Stimulated activated CD4-positive, alpha-beta T cell treated with anti-CD3 and anti-CD28 coated beads, Interleukin-12 subunit alpha, Interleukin-12 subunit beta, amount 100 ng/mL, for 24 hours (primary cell): ENCODE data around the gene DLX3.
"Not testable (repeated sequence)": the region's sequence is repeated elsewhere in the genome, so short reads cannot be mapped to it uniquely, and the experiment has no call there.

Experiments
- DNase-seq, 2 experiments: peaks; one replicate each; pipeline ENCODE4 v3.0.0-alpha.2; 2020; ENCODE audit warnings: low read depth in 2 of 2

The DLX3 gene

DNA sequence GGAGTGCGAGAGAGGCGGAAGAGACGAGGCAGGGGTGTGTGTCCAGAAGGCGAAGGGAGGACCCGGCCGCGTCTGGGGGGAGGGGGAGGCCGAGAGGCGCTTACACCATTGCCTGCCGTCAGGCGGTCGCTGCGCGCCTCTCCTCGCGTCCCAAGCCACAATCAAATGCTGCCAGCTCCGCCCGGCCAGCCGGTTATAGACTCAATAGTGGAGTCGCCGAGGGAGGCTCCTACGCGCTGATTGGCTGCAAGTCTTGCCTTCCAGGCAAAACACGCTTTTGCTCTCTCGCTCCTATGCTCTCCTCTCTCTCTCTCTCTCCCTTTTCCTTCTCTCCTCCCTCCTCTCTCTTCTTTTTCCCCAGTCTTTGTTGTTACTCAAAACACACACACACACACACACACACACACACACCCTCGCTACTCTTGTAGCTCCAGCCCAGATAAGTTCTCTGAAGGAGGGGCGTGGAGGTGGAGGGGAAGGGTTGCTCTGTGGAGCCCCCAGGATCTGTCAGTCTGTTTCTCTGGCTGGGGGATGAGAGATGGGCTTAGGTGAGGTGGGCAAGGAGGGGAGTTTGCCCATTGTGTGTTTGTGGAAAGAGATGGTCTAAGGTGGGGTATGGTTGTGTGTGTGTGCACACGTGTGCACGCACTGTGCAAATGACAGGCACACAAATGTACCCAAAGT lies at the start of gene DLX3:
TSS of gene DLX3 (minus strand) at position 170 of the 684 bp plus-strand sequence. CDS start 226 bp downstream, outside the sequence.
- DNase-seq: no peak

- DNase-seq: no peak
Measured at GRCh38 chr17:50044483-50044882, 49.5 kb upstream of the DLX3 start.

- DNase-seq: no peak
Measured at GRCh38 chr17:50043290-50044148, 48.5 kb upstream of the DLX3 start.

GRCh38 chr17:50042211-50042610 lies 47.2 kb upstream of the DLX3 start:
- DNase-seq: no peak

DNA sequence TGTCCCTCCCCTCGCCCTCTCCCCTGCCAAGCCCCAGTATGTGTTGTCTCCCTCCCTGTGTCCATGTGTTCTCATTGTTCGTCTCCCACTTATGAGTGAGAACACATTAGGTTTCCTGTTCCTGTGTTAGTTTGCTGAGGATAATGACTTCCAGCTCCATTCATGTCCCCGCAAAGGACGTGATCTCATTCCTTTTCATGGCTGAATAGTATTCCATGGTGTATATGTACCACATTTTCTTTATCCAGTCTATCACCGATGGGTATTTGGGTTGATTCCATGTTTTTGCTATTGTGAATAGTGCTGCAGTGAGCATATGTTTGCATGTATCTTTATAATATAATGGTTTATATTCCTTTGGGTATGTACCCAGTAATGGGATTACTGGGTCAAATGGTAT lies 45.5 kb upstream of the DLX3 start:
- not testable (repeated sequence) for DNase-seq

GRCh38 chr17:50039058-50039457 lies 44.0 kb upstream of the DLX3 start:
- no peak for DNase-seq

DNA sequence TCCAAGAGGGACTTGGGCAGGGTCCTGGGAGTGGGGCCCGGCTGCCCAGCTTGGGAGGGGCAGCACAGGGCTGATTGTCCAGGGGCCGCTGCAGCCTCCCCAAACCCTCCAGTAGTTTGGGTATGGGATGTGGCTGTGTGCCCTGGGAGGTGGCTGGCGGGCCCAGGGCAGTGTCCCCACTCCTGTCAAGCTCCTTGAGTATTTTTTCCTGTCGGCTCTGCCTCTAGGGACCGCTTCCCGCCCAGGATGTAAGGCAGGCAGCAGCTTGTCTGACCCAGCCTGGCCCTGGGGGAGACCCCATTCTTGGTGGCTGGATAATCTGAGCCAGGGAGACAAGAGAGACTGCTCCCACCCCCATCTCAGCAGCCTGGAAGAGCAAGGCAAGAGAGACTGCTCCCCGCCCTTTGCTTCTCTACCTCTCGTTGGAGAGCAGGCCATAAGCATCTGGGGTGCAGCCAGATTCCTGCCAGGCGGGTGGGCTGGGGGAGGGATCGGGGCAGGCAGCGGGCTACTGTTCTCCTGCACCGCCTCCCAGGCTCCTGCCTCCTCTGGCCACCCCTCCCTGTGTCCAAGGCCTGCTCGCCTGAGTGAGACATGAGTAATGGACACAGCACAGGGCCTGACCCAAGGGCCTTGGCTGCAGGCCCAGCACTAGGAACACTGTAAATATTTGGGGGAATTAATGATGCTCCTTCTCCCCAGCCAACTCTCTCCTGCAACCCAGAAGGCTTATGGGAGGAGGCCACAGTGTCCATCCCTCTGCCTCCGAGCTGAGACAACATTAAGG lies 42.5 kb upstream of the DLX3 start:
- no peak for DNase-seq

- no peak for DNase-seq
Measured at GRCh38 chr17:50036455-50037261, 41.6 kb upstream of the DLX3 start.

DNA sequence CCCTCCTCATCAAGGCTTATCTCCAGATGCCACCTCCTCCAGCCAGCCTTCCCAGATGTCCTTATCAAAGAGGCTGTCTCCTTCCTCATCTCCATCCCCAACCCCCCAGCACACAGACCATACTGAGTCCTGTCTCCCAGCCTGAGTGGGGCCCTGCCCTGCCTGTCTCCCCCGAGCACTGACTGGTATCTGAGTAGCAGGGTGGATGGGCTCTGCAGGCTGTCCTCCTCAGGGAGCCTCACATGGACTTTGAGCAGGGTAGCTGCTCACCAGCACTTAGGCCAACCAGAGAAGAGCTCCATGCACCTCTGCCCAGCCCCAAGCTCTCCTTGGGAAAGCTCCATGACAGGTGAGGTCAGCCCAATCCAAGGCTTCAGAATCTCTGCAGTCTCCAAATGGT lies 40.9 kb upstream of the DLX3 start:
- no peak for DNase-seq

GRCh38 chr17:50035421-50035879 lies 40.4 kb upstream of the DLX3 start:
- DNase-seq: no peak

GRCh38 chr17:50034498-50035364 lies 39.7 kb upstream of the DLX3 start:
- no peak for DNase-seq

DNA sequence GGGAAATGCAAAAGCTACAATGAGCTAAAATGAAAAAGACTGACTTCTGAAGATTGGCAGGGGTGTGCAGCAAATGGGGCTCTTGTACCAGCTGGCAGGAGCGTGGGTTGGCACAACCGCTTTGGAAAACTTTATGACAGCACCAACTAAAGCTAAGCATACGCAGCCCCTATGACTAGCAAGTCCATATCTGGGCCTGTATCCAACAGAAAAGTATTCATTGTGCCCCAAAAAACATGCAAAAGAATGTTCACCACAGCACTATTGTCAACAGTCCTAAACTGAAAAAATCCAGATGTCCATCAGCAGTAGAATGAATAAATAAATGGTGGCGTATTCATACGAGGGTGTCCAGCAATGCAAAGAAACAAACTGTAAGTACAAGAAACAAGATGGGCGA lies 38.3 kb upstream of the DLX3 start:
- DNase-seq: no peak

- DNase-seq: no peak
Measured at GRCh38 chr17:50029185-50029584, 34.2 kb upstream of the DLX3 start.

DNA sequence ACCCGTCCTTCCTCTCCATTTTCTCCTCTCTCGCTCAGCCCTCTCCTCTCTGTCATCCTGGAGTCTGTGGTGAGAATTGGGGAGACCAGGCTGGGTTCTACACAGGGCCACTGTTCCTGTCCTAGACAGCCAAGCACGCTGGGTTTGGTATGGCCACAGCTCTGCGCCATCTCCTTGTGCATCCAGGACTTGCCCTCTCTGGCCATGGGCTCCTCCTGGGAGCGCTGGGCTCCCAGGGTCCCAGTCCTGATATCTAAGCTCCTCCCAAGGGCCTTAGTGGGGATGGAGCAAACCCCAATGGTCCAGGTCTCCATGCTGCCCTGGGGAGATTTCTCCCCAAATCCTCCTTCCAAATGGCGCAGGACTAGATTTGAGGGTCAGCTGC lies 33.7 kb upstream of the DLX3 start:
- DNase-seq: no peak

DNA sequence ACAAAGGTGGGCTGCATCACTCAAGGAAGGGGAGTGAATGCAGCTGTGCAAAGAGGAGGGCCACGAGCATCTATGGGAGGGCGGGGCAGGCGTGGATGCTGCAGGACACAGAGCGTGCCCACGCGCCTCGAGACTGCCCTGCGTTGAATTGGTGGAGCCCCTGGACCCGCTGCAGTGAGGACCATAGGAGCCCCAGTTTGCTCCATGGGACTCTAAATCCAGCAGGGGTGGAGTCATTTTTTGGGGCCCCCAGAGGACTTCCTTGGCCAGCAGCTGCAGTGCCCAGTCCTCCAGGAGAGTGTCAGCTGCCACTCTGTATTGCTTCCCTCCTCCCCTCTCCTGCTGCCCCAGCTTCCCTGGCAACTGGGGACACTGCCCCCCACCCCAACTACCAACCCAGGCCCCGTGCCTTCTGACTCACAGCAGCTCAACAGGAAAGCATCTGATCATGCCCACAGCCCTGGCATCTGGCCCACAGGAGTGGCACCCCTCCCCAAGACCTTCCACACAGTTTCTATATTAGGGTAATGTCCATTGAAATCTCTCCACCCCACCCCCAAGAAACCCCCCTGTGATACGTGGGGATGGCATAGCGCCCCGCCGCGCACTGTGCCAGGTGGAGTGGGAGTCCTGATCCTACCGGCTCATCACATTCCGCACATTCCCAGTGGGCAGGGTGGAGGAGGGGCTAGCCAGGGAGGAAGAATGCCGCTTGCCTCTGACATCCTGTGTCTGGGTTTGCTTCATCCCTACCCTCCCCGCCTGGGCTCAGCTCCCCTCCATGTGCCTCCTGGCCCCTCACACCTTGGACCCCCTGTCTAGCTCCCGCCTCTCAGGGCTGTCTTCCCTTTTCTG lies 33.1 kb upstream of the DLX3 start:
- no peak for DNase-seq

- DNase-seq: no peak
Measured at GRCh38 chr17:50027172-50027880, 32.3 kb upstream of the DLX3 start.

- DNase-seq: peak; percentile 62 to 82
Measured at GRCh38 chr17:50026837-50027171, 31.8 kb upstream of the DLX3 start.

DNA sequence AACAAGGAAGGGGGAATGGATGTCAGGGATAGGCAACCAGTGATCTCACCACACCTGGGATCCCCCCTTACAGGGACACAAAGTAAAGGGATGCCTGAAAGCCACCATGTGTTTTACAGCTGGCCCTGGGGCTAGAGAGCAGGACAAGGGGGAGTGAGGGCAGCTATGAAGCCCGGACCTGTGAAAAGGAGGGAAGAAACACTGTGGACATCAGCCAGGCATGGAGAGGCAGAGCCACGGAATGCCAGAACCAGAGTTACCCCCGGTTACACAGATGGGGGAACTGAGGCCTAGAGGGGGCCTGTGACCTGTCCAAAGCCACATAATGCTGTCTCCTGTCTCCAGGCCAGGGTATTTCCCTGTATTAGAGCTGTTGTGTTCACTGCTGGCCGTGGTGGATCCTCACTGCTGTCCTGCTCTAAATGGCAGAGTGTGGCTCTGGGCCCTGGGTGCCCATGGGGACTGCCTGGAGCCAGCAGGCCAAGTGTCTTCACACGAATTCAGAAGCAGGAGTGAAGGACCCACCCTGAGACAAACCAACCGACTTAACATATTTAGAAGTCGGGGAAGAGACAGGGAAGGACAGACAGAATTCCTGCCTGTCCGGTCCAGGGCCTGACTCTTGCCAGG lies 31.1 kb upstream of the DLX3 start:
- DNase-seq: no peak

DNA sequence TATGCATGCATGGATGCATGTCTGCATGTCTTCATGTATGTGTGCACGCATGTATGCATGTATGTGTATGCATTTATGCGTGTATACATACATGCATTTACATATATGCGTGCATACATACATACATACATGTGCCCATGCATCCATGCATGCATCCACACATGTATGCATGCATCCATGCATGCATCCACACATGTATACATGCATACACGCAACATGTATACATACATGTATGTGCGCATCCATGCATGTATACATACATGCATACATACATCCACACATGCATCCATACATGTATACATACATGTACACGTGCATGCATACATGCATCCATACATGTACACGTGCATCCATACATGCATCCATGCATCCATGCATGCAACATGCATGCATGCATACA lies 29.8 kb upstream of the DLX3 start:
- DNase-seq: no peak
